ENCODE measurements around the gene GPR68. TPM values are rescaled to one million over a fixed set of nuclear protein-coding genes. Genes with fewer than 3 reads are reported as not detected.

Gene GPR68
- total RNA-seq, 2 experiments from 2014 or later: 0.13 to 0.84 TPM

DNA sequence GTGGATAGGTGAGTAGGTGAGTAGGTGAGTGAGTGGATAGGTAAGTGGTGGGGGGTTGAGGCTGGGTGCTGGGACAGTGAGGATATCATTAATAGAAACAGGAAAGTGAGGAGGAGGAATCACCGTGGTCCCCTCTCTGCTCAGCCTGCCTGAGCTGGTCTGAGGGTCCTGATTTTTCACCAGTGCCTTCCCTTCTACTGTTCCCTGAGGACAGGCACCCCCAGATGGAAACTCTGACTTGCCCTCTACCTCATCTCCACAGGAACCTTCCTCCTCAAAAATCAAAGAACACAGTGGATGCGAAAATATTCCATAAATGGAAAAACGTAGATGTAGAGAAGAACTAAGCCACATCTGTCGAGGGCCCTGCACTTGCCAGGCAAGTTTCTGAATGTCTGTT lies 1.9 kb downstream of the GPR68 start:
- Histone ChIP-seq H4K20me1 (ENCODE audit: insufficient read depth, low read length) (no peaks in the 10 kb centered on the region), H3K79me2 (ENCODE audit: insufficient read depth, low read depth, low read length) (no peaks in the 10 kb centered on the region), H2AFZ (ENCODE audit: low read length) (peak overlapping the region; percentile 74), H3K4me2 (ENCODE audit: low read length) (peak overlapping the region; percentile 87), H3K4me1 (ENCODE audit: insufficient read depth, low read length, poor library complexity, severe bottlenecking) (peaks cover 59% of the 10 kb centered on the region), H3K36me3 (ENCODE audit: insufficient read depth, low read length) (no peaks in the 10 kb centered on the region), H3K9me2 (ENCODE audit: insufficient read depth, low read length) (no peaks in the 10 kb centered on the region), H3K27ac (ENCODE audit: low read depth, low read length, poor library complexity, severe bottlenecking) (peak overlapping the region; percentile 76), H3K4me3 (ENCODE audit: low read depth, low read length, poor library complexity, severe bottlenecking) (peak overlapping the region; percentile 32), H3K9me3 (ENCODE audit: low read length) (no peaks in the 10 kb centered on the region)
- BruUV-seq (replicated peaks): no TSS peak
- ChIA-PET CTCF (ENCODE audit: unreplicated experiment) (interaction anchor here (1.7 kb wide), 1 partner anchor 13 kb away, joined by 3 read pairs; no protein-coding TSS in a partner anchor), POLR2A (interaction anchor here (0.7 to 2.7 kb wide), 4 partner anchors 9 to 824 kb away, joined by 3 to 12 read pairs (median 4); no protein-coding TSS in a partner anchor)
- intact Hi-C loops (cut with micrococcal nuclease; ENCODE audit: unreplicated experiment): loop anchor here (5.0 kb wide), 1 partner anchor 40 kb away; no protein-coding TSS in a partner anchor
- no peak for DNase-seq (ENCODE audit: low spot score)
- TF ChIP-seq, protein P1, sequence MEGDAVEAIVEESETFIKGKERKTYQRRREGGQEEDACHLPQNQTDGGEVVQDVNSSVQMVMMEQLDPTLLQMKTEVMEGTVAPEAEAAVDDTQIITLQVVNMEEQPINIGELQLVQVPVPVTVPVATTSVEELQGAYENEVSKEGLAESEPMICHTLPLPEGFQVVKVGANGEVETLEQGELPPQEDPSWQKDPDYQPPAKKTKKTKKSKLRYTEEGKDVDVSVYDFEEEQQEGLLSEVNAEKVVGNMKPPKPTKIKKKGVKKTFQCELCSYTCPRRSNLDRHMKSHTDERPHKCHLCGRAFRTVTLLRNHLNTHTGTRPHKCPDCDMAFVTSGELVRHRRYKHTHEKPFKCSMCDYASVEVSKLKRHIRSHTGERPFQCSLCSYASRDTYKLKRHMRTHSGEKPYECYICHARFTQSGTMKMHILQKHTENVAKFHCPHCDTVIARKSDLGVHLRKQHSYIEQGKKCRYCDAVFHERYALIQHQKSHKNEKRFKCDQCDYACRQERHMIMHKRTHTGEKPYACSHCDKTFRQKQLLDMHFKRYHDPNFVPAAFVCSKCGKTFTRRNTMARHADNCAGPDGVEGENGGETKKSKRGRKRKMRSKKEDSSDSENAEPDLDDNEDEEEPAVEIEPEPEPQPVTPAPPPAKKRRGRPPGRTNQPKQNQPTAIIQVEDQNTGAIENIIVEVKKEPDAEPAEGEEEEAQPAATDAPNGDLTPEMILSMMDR (conservative IDR thresholded peaks at IDR 0.05; ENCODE audit: low read length): no peak
- no peak for TF ChIP-seq EZH2phosphoT487 (IDR thresholded peaks at IDR 0.05; ENCODE audit: borderline replicate concordance, low read depth, low read length)

DNA sequence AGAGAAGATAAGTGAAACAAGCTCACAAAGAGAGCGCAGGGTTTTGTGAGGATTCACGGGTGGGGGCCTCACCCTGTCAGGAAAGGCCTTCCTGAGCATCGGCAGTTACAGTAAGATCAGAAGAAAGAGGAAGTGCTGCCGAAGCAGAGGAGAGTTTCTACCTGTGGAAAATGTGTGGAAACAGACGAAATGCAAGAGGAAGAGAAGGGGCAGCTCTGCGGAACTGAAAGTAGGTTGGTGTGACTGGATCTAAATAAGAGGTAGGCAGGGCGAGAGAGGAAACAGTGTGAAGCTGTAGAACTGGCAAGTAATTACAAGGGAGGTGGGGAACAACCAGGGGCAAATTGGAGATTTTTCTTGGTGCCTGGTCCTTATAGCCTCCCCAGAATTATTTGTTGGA lies 2.6 kb downstream of the GPR68 start:
- Histone ChIP-seq H3K9me2 (ENCODE audit: insufficient read depth, low read length) (no peaks in the 10 kb centered on the region), H3K36me3 (ENCODE audit: insufficient read depth, low read length) (no peaks in the 10 kb centered on the region), H3K4me3 (ENCODE audit: low read depth, low read length, poor library complexity, severe bottlenecking) (peak overlapping the region; percentile 62), H3K79me2 (ENCODE audit: insufficient read depth, low read depth, low read length) (no peaks in the 10 kb centered on the region), H3K4me1 (ENCODE audit: insufficient read depth, low read length, poor library complexity, severe bottlenecking) (peaks cover 59% of the 10 kb centered on the region), H3K4me2 (ENCODE audit: low read length) (peak overlapping the region; percentile 87), H3K9me3 (ENCODE audit: low read length) (no peaks in the 10 kb centered on the region), H3K27ac (ENCODE audit: low read depth, low read length, poor library complexity, severe bottlenecking) (peak overlapping the region; percentile 76), H4K20me1 (ENCODE audit: insufficient read depth, low read length) (no peaks in the 10 kb centered on the region), H2AFZ (ENCODE audit: low read length) (peak overlapping the region; percentile 49; the same call in 1 of the 2 replicates)
- TF ChIP-seq, protein P1 (conservative IDR thresholded peaks at IDR 0.05; ENCODE audit: low read length): no peak
- TF ChIP-seq EZH2phosphoT487 (IDR thresholded peaks at IDR 0.05; ENCODE audit: borderline replicate concordance, low read depth, low read length): no peak
- CTCF ChIA-PET (ENCODE audit: unreplicated experiment): interaction anchor here (1.7 kb wide), 1 partner anchor 14 kb away, joined by 3 read pairs; no protein-coding TSS in a partner anchor
- peak; percentile 88 for DNase-seq (ENCODE audit: low spot score)
- intact Hi-C loops (cut with micrococcal nuclease; ENCODE audit: unreplicated experiment): loop anchor here (5.0 kb wide), 1 partner anchor 40 kb away; no protein-coding TSS in a partner anchor
- no TSS peak for BruUV-seq (replicated peaks)
- POLR2A ChIA-PET: interaction anchor here (0.5 to 2.7 kb wide), 9 partner anchors 7 to 549 kb away, joined by 3 to 12 read pairs (median 4); no protein-coding TSS in a partner anchor

DNA sequence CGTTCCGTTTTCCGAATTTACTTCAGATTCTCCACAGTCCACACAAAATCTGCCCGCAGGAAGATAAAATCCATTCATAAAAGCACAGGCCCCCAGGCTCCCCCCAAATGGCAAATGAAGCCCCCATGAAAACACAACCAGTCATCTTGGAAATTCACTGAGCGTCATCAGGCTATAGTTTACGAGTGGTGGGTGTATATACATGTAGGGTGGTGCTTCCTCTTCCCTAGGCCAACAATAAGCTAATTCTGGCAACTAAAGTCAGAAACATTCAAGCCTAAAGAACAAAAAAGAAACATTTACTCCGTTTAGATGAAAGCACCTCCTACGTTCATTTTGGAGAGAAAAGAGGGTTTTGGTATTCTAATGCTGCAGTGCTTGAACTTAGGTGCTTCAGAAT lies 5.8 kb downstream of the GPR68 start:
- peaks cover 28% of the 10 kb centered on the region for H3K4me1 ChIP-seq (ENCODE audit: insufficient read depth, low read length, poor library complexity, severe bottlenecking)

More for the DNA sequence above, 5.8 kb downstream of the GPR68 start:
- POLR2A ChIA-PET: no interaction called here
- intact Hi-C loops (cut with micrococcal nuclease; ENCODE audit: unreplicated experiment): no loop called here
- Histone ChIP-seq H3K4me3 (ENCODE audit: low read depth, low read length, poor library complexity, severe bottlenecking) (no peak overlapping the region), H3K4me2 (ENCODE audit: low read length) (no peak overlapping the region), H3K36me3 (ENCODE audit: insufficient read depth, low read length) (no peaks in the 10 kb centered on the region), H3K79me2 (ENCODE audit: insufficient read depth, low read depth, low read length) (no peaks in the 10 kb centered on the region), H4K20me1 (ENCODE audit: insufficient read depth, low read length) (no peaks in the 10 kb centered on the region), H3K27ac (ENCODE audit: low read depth, low read length, poor library complexity, severe bottlenecking) (no peak overlapping the region), H2AFZ (ENCODE audit: low read length) (no peak overlapping the region), H3K9me2 (ENCODE audit: insufficient read depth, low read length) (no peaks in the 10 kb centered on the region), H3K9me3 (ENCODE audit: low read length) (no peaks in the 10 kb centered on the region)
- BruUV-seq (replicated peaks): no TSS peak
- no peak for DNase-seq (ENCODE audit: low spot score)
- no peak for TF ChIP-seq EZH2phosphoT487 (IDR thresholded peaks at IDR 0.05; ENCODE audit: borderline replicate concordance, low read depth, low read length)
- TF ChIP-seq, protein P1 (conservative IDR thresholded peaks at IDR 0.05; ENCODE audit: low read length): no peak
- CTCF ChIA-PET (ENCODE audit: unreplicated experiment): no interaction called here

Data from OCI-LY7 (cell line).